Ishikawa (cell line): ENCODE results near the gene PSORS1C1.

Source experiments
- CEBPB ChIP-seq: IDR thresholded peaks from 2 replicates; pipeline ENCODE4 v1.6.1; 2012
- CREB1 ChIP-seq: IDR thresholded peaks from 2 replicates; pipeline ENCODE4 v1.6.1; 2012; ENCODE audit warnings: low read depth
- EGR1 ChIP-seq: IDR thresholded peaks from 2 replicates; pipeline ENCODE4 v1.6.1; 2012
- RAD21 ChIP-seq: IDR thresholded peaks from 2 replicates; pipeline ENCODE4 v1.6.1; 2012; ENCODE audit warnings: low read depth
- TF ChIP-seq, protein P1 (sequence below): IDR thresholded peaks from 2 replicates; pipeline ENCODE4 v1.6.1; 2012; ENCODE audit warnings: low read depth, mild to moderate bottlenecking

DNA sequence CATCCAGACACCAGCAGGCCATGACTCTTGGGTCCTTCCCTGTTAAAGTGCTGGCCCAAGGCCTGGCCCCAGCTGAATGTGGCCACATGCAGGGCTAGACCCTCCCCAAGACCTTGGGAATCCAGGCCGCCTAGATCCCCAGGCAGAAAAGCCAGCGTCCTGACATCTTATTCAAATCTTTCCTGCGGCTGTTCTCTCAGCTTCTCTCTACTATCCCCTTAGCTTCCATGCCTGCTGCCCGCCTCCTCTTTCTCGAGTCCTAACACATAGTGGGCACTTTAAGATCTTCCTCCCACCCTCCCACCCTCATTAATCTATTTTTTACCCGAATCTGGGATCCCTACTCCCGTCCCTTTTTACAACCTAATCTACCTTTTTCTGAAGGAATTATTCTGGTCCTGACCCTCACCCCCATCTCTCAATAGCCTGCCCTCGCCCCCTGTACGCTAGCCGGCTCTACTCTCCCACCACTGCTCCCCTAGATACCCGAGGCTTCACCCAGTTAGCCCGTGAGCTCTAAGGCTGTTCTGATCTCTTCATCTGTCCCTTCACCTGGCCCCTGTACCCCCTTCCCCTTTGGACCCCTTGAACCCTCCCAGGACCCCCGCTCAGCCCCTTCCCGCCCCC lies 43.0 kb downstream of the PSORS1C1 start, which contains the start of gene CCHCR1:
- TF ChIP-seq RAD21 (no peak), CREB1 (no peak), CEBPB (no peak), EGR1 (no peak)
- TF ChIP-seq, protein P1, sequence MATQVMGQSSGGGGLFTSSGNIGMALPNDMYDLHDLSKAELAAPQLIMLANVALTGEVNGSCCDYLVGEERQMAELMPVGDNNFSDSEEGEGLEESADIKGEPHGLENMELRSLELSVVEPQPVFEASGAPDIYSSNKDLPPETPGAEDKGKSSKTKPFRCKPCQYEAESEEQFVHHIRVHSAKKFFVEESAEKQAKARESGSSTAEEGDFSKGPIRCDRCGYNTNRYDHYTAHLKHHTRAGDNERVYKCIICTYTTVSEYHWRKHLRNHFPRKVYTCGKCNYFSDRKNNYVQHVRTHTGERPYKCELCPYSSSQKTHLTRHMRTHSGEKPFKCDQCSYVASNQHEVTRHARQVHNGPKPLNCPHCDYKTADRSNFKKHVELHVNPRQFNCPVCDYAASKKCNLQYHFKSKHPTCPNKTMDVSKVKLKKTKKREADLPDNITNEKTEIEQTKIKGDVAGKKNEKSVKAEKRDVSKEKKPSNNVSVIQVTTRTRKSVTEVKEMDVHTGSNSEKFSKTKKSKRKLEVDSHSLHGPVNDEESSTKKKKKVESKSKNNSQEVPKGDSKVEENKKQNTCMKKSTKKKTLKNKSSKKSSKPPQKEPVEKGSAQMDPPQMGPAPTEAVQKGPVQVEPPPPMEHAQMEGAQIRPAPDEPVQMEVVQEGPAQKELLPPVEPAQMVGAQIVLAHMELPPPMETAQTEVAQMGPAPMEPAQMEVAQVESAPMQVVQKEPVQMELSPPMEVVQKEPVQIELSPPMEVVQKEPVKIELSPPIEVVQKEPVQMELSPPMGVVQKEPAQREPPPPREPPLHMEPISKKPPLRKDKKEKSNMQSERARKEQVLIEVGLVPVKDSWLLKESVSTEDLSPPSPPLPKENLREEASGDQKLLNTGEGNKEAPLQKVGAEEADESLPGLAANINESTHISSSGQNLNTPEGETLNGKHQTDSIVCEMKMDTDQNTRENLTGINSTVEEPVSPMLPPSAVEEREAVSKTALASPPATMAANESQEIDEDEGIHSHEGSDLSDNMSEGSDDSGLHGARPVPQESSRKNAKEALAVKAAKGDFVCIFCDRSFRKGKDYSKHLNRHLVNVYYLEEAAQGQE = no peak
